ENCODE measurements around the gene EPN2.

The EPN2 gene

DNA sequence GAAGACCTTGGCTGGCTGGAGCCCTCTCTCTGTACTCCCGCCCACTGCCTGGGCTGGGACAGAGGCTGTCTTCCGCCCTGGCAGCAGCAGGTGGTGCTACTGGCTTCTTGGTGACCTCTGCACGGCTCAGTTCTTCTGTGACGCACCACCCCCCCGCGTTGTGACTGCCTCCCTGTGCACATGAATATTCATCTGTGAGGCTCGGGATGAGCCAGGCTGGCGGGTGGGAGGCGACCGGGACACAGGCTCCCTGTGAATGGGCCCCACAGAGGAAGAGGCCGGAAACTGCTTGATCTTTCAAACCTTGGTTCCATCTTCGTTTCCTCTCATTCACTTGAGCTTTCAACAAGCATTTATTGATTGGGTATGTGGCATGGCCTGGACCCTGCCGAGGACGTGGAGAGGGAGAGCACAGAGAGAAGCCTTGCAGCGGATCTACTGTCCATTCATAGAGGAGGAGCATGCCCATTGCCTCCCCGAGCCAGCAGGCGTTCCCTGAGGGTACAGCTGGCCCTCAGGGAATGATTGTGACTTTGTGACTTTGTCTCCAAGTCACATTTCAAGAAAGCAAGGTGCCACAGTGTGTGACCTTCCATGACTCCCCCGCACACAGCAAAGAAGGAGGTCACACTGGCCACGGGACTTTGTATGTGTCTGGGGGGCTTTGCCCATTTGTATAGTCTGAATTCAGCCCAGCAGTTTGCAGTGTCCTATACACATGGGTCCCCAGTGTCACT lies 80.4 kb downstream of the EPN2 start:
- Histone ChIP-seq H3K4me3 (no peak overlapping the region), H3K27ac (no peak overlapping the region)
- no peak for DNase-seq (ENCODE audit: low spot score)
- TF ChIP-seq, protein P1, sequence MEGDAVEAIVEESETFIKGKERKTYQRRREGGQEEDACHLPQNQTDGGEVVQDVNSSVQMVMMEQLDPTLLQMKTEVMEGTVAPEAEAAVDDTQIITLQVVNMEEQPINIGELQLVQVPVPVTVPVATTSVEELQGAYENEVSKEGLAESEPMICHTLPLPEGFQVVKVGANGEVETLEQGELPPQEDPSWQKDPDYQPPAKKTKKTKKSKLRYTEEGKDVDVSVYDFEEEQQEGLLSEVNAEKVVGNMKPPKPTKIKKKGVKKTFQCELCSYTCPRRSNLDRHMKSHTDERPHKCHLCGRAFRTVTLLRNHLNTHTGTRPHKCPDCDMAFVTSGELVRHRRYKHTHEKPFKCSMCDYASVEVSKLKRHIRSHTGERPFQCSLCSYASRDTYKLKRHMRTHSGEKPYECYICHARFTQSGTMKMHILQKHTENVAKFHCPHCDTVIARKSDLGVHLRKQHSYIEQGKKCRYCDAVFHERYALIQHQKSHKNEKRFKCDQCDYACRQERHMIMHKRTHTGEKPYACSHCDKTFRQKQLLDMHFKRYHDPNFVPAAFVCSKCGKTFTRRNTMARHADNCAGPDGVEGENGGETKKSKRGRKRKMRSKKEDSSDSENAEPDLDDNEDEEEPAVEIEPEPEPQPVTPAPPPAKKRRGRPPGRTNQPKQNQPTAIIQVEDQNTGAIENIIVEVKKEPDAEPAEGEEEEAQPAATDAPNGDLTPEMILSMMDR (IDR thresholded peaks at IDR 0.05), result no peak

DNA sequence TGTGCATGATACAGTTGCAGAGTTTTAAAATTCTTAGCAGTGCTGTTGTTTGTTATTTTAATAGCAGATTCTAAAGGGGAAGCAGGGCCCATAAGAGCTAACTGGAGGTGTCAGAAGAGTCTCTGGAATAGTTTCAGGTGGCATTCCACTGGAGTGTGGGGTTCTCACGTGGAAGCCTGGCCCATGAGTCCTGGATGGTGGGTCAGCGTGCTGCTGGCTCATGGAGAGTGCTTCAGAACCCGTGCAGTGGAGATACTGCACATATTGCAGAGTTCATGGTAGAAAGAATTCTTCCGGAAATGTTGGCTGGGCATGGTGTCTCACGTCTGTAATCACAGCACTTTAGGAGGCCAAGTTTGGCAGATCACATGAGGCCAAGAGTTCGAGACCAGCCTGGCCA lies 81.4 kb downstream of the EPN2 start:
- H3K4me3 ChIP-seq, result no peak overlapping the region
- TF ChIP-seq, protein P1 (IDR thresholded peaks at IDR 0.05), result no peak
- no peak for DNase-seq (ENCODE audit: low spot score)
- H3K27ac ChIP-seq, result no peak overlapping the region

DNA sequence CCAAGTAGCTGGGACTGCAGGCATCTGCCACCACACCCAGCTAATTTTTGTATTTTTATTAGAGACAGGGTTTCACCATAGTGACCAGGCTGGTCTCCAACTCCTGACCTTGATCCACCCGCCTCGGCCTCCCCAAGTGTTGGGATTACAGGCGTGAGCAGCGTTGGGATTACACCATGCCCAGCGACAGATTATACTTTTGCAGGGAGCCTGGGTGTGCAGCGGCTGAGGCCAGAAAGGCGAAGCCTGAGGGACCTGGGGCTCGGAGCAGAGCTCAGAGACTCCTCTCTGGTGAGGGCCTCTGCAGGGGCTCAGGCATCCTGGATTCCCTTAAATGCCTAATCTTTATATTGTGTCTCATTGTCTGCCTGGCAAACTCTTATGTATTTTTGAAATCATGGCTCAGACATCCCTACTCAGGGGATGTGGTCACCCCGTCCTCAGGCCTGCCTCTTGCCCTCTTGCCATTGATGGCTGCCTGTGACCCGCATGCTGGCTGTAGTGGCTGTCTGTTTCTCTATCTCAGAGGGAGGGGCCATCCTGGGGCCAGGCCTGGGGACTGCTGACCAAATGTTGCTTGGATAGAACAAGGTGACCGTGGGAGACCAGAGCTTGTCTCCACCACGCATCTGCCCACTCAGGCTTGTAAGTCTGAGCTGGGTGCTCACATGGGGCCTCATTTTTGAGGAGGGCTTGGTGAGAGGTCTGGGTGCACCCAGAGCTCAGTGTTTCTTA lies 82.8 kb downstream of the EPN2 start:
- TF ChIP-seq, protein P1 (IDR thresholded peaks at IDR 0.05), result no peak
- no peak overlapping the region for H3K27ac ChIP-seq
- H3K4me3 ChIP-seq, result no peak overlapping the region
- DNase-seq (ENCODE audit: low spot score), result no peak

DNA sequence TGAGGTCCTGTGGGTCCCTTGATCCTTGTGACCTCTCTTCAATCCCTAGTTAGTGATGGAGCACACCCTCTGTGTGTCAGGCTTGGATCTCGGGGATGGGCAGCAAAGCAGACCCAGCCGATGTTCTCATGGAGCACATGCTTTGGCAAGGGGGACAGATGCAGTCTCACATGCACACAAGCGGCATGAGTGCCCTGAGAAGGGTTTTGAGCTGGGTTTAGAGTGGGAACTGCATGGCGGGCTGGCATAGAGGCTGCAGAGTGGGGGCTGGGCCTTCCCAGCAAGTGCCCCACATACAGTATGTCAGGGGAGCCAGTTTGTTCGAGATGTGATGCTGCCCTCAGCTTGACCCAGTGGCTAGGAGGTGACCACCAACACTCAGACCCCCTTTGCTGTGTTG lies 83.7 kb downstream of the EPN2 start:
- TF ChIP-seq, protein P1 (IDR thresholded peaks at IDR 0.05), result no peak
- no peak overlapping the region for H3K27ac ChIP-seq
- no peak for DNase-seq (ENCODE audit: low spot score)
- no peak overlapping the region for H3K4me3 ChIP-seq

DNA sequence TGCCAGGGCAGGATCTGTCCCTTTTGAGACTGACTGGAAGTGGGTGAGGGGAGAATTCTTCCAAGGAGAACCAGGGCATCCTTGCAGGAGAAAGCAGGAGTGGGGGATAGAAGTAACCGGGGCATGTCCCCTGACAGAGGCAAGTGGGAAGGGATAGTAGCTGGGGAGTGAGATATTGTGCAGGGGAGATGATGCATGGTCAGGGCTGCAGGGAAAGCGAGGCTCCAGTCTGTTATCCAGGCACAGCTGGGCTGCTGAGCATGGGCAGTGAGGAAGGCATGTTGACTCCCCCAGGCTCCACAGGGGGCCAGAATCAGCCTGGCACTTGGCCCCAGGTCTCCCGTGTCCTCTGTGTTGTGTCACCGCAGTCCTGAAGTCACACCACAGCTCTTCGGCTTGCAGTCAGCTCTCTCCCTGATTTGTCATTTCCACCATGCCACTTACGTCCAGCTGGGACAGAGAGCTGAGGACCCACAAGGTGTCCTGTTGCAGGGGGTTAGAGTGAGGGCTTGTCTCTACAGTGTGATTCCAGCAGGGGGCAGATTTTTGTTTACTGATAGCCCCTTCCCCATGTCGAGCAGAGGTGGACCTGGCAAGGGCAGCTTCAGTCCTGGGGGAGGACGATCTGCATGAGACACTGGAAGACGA lies 84.4 kb downstream of the EPN2 start:
- TF ChIP-seq, protein P1 (IDR thresholded peaks at IDR 0.05), result no peak
- Histone ChIP-seq H3K27ac (no peak overlapping the region), H3K4me3 (no peak overlapping the region)
- no peak for DNase-seq (ENCODE audit: low spot score)

DNA sequence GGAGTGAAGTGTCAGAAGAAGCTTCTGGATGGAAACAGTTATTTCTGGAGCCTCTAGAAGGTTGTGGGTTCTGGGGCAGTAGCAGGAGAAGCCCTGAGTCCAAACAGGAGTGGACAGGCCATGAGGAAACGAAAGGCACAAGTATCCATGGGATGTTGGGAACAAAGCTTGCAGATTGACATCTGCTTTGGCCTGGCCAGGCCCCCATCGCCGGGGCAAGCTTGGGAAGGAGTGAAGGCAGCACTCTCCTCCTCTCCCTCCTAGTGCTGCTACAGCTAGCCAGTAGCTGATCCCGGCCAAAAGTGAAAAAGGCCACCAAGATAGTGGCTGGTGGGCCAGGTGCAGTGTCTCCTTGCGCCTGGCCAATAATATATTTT lies 85.0 kb downstream of the EPN2 start:
- TF ChIP-seq, protein P1 (IDR thresholded peaks at IDR 0.05), result no peak
- Histone ChIP-seq H3K27ac (no peak overlapping the region), H3K4me3 (no peak overlapping the region)
- no peak for DNase-seq (ENCODE audit: low spot score)
